NOMO-1 (cell line): Measurements from ENCODE around the gene DOCK1.
"Not testable (repeated sequence)": the region's sequence is repeated elsewhere in the genome, so short reads cannot be mapped to it uniquely, and the experiment has no call there.

Experiments
- DNase-seq, 2 experiments: peaks; one replicate each; lab custom pipeline; 2025; ENCODE audit not compliant: unreplicated experiment in 2 of 2; lab: John Stamatoyannopoulos, UW

DOCK1 gene

DNA sequence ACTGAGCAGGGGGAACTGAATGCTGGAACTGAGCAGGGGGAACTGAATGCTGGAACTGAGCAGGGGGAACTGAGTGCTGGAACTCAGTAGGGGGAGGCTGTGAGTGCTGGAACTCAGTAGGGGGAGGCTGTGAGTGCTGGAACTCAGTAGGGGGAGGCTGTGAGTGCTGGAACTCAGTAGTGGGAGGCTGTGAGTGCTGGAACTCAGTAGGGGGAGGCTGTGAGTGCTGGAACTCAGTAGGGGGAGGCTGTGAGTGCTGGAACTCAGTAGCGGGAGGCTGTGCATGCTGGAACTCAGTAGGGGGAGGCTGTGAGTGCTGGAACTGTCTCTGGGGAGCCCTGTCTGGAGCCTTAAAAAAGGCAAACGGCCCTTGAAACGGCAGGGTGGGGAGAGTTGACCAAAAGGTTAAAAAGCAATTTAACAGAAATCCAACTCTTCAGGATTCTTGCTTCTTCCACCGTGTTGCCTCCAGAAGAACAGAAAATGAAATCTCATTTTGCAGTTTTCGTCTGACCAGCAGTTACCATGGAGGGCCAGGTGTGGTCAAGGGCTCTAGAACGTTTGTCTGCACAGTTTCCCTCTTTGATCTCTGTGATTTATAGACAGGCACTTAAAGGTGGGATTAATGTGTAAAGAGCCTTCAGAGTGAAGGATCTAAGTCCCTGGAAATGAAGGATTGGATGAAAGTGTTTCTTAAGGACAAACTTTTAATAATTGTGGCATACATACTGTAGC, 19.1 kb downstream of the DOCK1 start:
- no peak for DNase-seq

DNA sequence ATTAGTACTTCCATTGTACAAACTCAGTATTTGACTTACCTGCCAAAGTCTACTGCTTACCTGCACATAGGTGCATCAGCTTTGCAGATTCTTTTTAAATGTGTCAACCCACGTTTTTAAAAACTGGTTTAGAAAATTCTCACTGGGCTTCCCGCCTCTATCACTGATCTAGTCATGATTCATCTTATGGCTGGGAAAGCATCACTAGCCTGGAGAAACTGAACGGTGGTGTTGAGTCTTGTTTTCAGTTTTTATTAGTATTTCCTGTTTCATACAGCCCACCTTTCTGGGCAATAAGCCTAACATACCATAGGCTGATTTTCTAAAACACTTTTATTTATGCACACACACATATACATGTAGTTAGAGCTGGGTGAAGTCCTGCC, 19.7 kb downstream of the DOCK1 start:
- no peak for DNase-seq

DNA sequence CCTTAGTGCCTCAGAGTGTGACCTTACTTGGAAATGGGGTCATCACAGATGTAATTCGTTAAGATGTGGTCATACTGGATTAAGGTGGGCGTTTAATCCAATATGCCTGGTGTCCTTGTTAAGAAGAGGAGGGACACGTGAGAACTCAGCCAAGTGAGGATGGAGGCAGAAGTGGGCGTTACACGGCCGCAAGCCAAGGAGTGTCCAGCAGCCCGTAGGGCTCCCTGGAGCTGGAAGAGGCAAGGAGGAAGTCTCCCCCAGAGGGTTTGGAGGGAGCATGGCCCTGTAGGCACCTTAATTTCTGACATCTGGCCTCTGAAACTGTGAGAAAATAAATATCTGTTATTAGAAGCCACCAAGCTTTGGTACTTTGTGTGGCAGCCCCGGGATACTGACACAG, 21.3 kb downstream of the DOCK1 start:
- DNase-seq, result no peak

DNA sequence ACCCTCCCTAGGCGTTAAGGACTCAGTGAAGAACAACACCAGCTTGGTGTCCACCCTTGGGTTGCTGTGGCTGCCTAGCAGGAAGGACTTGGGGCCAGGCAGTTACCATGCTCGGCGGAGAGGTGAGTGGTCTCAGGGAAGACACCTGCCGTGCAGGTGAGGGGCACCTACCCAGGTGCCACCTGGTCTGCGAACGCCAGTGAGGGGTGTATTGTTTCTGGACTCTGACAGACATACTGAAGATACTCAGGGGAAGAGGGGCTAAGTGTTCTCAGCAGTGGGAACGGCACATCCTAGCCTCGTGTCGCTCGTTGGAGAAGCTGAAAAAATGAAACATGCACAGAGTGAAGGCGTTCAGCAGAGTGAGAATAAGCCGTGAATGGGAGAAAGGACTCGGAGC, 22.6 kb downstream of the DOCK1 start:
- no peak for DNase-seq

DNA sequence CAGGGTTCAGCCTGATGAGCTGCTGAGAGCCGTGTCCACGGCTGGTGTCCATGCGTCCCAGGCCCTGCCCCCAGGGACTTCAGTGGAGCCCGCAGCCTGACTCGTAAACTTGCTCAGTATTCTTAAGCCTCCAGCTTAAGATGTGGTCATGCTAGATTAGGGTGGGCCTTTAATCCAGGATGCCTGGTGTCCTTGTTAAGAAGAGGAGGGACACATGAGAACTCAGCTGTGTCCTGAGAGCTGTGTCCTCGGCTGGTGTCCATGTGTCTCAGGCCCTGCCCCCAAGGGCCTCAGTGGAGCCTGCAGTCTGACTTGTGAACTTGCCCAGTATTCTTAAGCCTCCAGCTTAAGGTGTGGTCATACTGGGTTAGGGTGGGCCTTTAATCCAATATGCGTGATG, 23.0 kb downstream of the DOCK1 start:
- DNase-seq, result no peak

DNA sequence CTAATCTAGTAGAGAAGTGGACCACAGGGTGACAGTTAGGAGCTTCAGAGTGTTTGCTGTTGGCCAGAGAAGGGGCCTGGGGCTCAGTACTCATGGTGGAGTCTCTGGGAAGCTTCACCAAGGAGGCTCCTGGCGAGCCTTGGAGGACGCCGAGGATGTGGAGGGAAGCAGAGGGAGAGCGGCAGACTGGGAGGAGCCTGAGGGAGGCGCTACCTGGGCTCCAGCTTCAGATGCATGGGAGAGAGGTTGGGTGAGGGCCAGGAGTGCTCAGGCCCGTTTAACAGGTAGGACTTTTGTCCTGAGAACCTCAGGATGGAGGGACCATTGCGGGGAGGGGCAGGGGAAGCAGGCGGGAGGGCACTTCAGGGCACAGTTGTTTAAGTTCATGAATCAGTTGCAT, 24.2 kb downstream of the DOCK1 start:
- no peak for DNase-seq

DNA sequence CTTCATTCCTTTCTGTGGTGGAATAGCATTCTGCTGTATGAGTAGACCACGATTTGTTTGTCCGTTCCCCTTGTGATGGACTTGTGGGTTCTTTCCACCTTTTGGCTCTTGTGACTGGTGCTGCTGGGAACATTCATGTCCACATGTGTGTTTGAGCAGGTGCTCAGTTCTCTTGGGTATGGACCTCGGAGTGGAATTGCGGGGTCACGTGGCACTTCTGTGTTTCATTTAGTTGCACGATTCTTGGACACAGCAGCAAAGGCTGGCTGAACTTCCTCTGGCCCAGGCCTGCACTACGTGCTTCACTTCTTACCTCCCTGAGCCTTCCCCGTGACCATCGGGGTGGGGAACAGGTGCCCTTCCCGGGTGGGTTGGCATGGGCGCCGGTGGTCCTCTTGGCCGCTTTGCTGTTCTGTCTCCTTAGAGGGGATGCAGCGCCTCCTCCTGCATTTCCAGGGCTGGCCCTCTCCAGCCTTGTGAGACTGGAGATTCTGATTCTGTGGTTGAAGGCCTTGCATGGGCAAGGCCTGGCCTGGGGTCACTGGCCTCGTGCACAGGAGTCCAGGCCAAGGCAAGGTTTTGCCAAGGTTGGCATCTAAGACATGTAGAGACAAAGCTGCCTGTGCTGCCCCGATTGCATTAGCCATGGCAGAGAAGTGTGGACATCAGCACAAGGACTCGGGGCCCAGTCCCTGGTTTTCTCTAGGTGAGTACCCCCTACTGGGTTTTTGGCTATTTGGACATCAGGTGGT, 25.1 kb downstream of the DOCK1 start:
- no peak for DNase-seq

DNA sequence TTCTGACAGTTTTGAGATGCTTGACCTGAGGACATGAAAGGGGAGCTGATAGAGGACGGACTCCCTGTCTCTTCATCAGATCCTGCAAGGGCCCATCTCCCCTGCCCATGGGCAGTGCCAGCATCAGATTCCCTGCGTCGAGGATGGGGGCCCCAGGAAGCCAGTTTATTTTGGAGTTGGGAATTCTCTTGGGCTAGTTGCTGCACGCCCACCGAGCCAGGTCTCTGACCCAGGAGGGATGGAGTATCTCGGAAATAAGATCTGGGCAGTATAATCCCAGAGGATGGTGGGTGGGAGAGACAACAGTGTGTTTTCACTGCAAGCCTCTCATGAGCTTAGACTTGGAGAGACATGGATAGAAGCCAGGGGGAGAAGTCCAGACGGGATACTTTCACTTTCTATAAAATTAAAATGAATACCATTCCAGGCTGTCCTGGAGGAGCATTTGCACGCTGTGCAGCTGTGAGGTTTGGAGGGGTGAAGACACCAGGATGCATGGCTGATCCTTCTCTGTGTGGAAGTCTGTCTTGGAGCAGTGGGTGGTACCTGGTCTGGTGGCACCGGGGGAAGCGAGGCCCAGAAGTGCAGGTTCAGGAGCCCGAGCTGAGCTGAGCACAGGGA, 25.8 kb downstream of the DOCK1 start:
- no peak for DNase-seq

DNA sequence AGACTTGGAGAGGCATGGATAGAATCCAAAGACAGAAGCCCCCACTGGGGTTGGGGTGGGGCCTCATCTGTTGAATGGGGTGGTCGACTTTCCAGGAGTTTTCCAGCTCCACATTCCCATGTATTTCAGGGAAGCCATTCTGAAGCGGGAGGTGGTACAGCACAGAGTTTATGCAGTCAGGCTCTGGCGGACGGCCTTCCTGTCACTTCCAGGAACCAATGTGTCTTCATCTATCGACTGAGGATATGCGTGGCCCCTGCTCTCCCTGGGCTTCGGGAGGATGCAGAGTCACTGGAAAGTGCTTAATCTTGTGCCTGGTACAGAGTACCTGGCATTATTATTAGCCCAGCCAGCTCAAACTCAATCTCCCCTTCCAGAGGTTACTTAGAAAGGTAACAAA, 26.3 kb downstream of the DOCK1 start:
- no peak for DNase-seq

DNA sequence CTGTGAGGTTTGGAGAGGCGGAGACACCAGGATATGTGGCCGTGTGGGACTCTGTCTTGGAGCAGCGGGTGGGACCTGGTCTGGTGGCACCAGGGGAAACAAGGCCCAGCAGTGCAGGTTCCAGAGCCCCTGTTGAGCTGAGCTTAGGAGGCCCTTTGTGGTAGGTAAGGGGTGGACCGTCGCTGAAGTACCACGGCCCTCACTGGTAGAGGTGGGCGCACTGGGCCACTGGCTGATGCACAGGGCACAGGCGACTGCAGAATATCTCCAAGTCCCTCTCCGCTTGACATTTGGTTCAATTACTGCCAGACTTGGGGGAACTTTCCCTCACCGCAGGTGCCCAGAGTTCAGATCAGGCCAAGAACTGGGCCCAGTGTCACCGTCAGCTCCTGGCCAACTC, 27.3 kb downstream of the DOCK1 start:
- DNase-seq, result no peak

DNA sequence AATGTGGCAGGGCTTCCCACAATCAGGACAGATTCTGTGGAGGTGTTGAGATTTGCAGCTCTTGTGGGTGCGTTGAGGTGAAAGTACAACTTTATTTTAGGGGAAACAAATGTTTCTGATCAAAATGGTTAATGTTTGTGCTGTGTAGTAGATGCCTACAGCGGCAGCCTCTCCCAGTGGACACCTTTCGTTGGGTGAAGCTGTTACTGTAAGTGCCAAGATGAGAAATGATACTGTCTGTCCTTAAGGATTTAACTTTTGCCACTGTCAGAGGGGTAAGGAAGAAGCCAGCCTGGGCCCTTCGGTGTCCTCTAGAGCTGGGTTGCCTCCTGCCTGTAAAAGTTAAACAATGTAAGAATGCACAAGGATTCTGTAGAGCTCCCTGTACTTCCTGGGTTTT, 27.9 kb downstream of the DOCK1 start:
- DNase-seq, result no peak

DNA sequence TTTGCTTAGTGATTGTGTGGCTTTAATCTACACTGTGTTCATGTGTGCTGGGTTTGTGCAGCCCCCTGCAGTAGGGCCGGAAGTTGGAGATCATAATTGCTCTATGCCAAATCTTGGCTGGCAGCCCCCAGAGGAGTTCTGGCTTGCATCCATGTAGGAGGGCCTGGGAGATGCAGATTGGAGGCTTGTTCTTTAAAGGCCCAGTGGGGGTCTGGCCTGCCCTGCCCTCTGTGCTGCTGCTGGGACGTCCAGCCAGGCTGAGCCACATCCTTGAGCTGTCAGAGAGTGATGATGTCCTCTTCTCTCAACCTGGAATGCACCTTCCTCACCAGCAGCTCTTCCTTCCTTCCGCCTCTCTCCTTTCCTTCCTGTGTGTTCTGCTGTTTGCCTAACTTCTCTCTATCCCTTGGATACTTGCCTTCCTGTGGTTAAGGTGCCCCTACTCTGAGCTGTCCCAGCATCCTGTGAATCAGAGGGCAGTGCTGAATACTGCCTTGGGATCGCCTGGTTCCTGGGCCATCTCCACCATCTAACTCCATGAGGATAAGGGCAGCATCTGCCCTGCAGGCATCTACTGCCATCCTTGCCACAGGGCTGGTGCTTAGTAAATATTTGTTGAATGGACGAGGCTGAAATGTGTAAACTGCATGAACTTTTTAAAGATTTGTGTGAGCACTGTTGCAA, 30.2 kb downstream of the DOCK1 start:
- no peak for DNase-seq

DNA sequence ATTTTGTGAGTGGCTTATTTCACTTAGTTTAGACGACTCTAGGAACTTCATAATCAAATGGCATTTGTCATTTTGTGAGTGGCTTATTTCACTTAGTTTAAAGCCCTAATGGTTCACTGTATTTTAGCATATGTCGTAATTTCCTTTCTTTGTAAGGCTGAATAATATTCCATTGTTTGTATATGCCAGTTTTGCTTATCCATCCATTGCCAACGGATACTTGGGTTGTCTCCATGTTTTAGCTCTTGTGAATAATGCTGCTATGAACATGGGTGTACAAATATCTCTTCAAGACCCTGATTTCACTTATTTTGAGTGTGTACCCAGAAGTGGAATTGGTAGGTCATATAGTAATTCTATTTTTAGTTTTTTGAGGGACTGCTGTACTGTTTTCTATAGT, 31.8 kb downstream of the DOCK1 start:
- no peak for DNase-seq

DNA sequence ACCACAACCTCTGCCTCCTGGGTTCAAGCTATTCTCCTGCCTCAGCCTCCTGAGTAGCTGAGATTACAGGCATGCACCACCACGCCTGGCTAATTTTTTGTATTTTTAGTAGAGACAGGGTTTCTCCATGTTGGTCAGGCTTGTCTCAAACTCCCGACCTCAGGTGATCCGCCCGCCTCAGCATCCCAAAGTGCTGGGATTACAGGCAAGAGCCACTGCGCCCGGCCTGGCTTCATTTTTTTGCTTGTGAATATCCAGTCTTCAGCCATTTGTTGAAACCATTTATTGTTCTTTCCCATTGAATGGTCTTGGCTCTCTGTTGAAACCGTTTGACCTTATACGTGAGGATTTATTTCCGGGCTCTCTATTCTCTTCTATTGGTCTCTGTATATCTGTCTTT, 32.9 kb downstream of the DOCK1 start:
- not testable (repeated sequence) for DNase-seq

DNA sequence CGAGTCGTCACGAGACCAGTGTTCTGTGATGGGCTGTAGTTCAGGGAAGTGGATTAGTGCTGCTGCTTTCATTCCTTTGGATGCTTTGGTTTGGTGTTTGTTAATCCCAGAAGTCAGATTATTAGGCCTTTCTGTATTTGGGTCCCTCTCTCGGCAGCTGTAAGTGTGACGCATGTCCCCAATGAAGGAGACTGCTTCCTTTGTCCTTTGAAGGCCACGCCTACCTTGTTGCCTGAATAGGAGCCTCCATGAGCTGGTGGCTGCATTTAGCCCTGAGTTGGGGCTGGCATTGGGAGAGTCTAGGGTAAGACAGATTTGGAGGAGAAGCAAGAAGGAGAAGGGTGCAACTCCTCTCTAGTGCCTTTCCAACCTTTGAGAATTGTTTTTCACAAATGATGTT, 34.5 kb downstream of the DOCK1 start:
- no peak for DNase-seq

DNA sequence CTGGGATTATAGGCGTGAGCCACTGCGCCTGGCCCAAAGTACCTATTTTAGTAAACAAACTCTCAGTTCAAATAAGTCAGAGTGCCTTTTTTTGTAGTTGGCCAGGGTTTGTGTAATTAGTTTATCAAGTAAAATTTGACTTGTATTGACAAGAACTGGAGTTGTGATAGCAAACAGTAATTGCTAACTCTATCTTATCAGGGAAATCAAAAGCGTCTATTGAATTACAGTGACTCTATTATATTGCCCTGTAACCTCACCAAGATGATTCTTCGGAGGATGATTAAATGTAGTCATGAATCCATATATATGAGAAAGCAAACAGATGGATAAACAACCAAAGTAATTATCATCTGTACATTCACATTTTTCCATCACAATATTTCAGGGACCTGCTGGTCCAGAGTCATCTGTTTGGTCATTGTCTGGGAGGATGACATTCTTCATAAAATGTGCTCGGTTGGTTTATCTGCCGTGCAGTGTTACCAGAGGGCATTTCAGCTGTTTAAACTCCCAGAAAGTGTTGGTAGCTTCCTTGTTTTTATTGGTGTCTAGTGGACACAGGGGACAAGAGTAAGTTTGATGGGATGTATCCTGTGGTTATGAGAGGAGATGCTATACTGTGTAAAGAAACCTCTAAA, 35.6 kb downstream of the DOCK1 start:
- no peak for DNase-seq

DNA sequence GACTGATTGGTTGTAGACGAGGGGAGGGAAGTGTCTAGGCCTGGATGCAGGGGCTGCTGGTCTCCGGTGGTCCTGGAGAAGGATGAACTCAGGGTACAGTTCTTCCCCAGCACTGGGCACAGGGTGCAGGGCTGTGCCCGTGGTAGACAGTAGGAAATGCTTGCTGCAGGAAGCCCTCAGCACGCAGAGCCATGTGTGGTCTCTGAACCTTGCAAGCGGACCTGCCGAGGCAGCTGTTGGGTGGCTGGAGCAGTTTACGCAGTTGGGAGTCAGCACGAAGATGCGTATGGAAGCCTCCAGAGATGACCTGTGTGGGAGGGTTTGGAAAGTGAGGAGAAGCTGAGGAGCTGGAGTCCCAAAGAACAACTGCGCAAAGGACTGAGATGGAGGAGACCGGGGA, 39.0 kb downstream of the DOCK1 start:
- no peak for DNase-seq

DNA sequence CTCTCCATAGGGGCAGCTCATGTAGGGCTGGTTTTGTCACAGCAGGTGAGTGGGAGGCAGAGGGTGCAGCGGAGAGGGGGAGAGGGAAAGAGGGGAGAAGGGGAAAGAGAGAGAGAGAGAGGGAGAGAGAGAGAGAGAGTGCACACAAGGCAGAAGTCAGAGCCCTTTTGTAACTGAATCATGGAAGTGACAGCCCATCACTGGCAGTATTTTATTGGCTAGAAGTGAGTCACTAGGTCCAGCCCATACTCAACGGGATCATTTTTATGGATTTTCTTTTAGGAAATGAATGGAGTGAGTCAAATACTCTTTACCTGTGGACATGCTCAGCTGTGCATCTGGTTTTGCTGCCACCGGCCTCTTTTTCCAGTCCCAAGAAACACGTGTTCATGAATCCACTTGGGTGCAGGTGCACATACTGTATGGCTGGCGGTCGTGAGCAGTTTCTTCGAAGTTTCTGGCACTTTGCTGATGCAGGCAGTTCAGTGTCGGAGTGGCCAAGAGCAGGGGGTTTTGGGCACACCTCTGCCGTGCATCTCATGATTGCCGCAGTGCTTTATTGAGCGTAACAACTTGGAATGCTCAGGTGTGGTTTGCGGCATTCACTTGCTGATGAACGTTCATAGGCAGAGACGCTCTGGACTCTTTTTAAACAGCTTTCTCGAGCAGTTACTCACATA, 40.3 kb downstream of the DOCK1 start:
- DNase-seq, result no peak

DNA sequence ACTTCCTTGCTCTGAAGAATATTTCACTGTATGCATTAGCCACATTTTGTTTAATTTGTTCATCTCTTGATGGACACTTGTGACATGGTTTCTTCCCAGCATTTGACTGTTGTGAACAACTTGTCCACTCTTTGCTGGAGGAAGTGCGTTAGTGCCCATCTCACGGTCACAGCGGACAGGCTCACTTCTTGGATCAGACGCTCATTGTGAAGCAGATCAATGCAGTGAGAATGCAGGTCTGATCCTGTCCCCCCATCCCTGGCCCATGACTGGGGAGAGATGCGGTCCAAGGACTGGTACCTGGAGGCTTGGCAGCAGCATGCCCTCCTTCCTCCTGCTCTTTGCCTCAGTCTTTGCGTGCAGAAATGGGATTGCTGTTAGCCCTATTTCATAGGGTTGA, 41.5 kb downstream of the DOCK1 start:
- DNase-seq, result no peak

DNA sequence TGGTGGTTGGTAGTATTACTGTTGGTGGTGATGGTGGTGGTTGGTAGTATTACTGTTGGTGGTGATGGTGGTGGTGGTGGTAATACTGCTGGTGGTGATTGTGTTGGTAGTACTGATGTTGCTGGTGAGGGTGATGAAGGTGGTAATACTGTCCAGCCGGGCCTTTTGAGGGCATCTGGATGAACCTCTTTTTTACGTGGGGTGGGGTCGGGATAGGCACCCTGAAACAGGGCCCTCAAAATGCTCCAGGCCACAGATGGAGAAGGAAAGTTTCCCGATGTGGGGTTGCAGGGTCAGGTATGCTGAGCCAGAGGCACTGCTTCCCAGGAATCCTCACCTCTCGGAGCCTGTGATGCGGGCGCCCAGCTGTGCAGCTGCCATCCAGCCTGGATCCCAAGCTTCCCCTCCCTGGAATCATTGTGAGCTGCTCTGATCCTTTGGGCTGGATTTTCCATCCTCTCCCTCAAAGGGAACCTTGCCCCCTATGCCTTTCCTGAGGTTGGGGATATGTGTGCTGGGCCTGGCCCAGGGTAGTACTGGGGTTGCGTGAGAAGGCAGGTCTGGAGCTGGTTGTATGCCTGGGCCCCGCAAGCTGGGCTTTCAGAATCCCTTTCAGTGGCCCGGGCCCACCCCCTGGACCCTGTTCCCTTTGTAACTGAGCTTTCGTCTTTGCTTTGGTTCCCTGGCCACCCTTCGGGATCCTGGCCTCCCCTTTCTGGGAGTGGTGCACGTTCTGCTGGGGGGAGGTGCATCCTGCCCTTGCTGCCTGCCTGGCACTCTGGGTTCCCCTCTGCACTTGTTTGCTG, 43.3 kb downstream of the DOCK1 start:
- no peak for DNase-seq
